Raji (cell line): ENCODE data around the gene CHL1.

Source experiments
- POLR2A ChIP-seq: IDR thresholded peaks from 2 replicates; pipeline ENCODE4 v1.6.1; 2011; ENCODE audit warnings: low read depth, low read length, control low read depth; ENCODE audit not compliant: insufficient read depth

Gene CHL1

GRCh38 chr3:288417-288816 is 91.9 kb downstream of the CHL1 start:
- no peak for TF ChIP-seq POLR2A

GRCh38 chr3:291028-291427 is 94.5 kb downstream of the CHL1 start:
- TF ChIP-seq POLR2A, result no peak

- no peak for TF ChIP-seq POLR2A
Observed at GRCh38 chr3:291646-292436, 95.3 kb downstream of the CHL1 start.

GRCh38 chr3:294096-294495 is 97.5 kb downstream of the CHL1 start:
- no peak for TF ChIP-seq POLR2A

GRCh38 chr3:294581-294980 is 98.0 kb downstream of the CHL1 start:
- TF ChIP-seq POLR2A, result no peak

- TF ChIP-seq POLR2A, result no peak
Observed at GRCh38 chr3:295166-295565, 98.6 kb downstream of the CHL1 start.

- no peak for TF ChIP-seq POLR2A
Observed at GRCh38 chr3:297585-297984, 101.0 kb downstream of the CHL1 start.

GRCh38 chr3:299590-300301 is 103.2 kb downstream of the CHL1 start:
- TF ChIP-seq POLR2A, result no peak

- TF ChIP-seq POLR2A, result no peak
Observed at GRCh38 chr3:307182-307581, 110.6 kb downstream of the CHL1 start.

GRCh38 chr3:308597-309321 is 112.2 kb downstream of the CHL1 start:
- no peak for TF ChIP-seq POLR2A

- TF ChIP-seq POLR2A, result no peak
Observed at GRCh38 chr3:312160-312733, 115.7 kb downstream of the CHL1 start.

GRCh38 chr3:312911-313310 is 116.3 kb downstream of the CHL1 start:
- TF ChIP-seq POLR2A, result no peak

GRCh38 chr3:317012-317411 is 120.4 kb downstream of the CHL1 start:
- TF ChIP-seq POLR2A, result no peak

- no peak for TF ChIP-seq POLR2A
Observed at GRCh38 chr3:318903-319302, 122.3 kb downstream of the CHL1 start.

GRCh38 chr3:324423-324822 is 127.9 kb downstream of the CHL1 start:
- TF ChIP-seq POLR2A, result no peak
